ENCODE measurements around the gene MAPK10.
"Not testable (repeated sequence)": the region's sequence is repeated elsewhere in the genome, so short reads cannot be mapped to it uniquely, and the experiment has no call there.

The MAPK10 gene

GRCh38 chr4:86021671-86022070 lies 338.2 kb downstream of the MAPK10 start:
- not testable (repeated sequence) for DNase-seq

- DNase-seq, result no peak
Measured at GRCh38 chr4:86019906-86020305, 339.9 kb downstream of the MAPK10 start.

GRCh38 chr4:86019362-86019761 lies 340.5 kb downstream of the MAPK10 start:
- DNase-seq, result no peak

- DNase-seq, result no peak
Measured at GRCh38 chr4:86015412-86016350, 344.2 kb downstream of the MAPK10 start.

GRCh38 chr4:86014599-86014998 lies 345.3 kb downstream of the MAPK10 start:
- DNase-seq, result no peak

- DNase-seq, result no peak
Measured at GRCh38 chr4:86013621-86014020, 346.2 kb downstream of the MAPK10 start.

- DNase-seq, result peak; percentile 9 to 45
Measured at GRCh38 chr4:86011117-86011516, 348.7 kb downstream of the MAPK10 start.

- no peak for DNase-seq
Measured at GRCh38 chr4:86007042-86007441, 352.8 kb downstream of the MAPK10 start.

- DNase-seq, result no peak
Measured at GRCh38 chr4:86006057-86006456, 353.8 kb downstream of the MAPK10 start.

GRCh38 chr4:86004030-86004429 lies 355.8 kb downstream of the MAPK10 start:
- DNase-seq, result no peak

GRCh38 chr4:86001591-86001990 lies 358.3 kb downstream of the MAPK10 start:
- DNase-seq, result no peak

- DNase-seq, result no peak
Measured at GRCh38 chr4:85995361-85995760, 364.5 kb downstream of the MAPK10 start.

- no peak for DNase-seq
Measured at GRCh38 chr4:85994576-85994975, 365.3 kb downstream of the MAPK10 start.

GRCh38 chr4:85993641-85994040 lies 366.2 kb downstream of the MAPK10 start:
- no peak for DNase-seq

- DNase-seq, result no peak
Measured at GRCh38 chr4:85986266-85986665, 373.6 kb downstream of the MAPK10 start.

- DNase-seq, result no peak
Measured at GRCh38 chr4:85979276-85979675, 380.6 kb downstream of the MAPK10 start.

- DNase-seq, result no peak
Measured at GRCh38 chr4:85970535-85970934, 389.3 kb downstream of the MAPK10 start.

- peak in 1 of 2 experiments; percentile 71 for DNase-seq
Measured at GRCh38 chr4:85968945-85969819, 390.7 kb downstream of the MAPK10 start.

- no peak for DNase-seq
Measured at GRCh38 chr4:85967872-85968271, 392.0 kb downstream of the MAPK10 start.

GRCh38 chr4:85966373-85966772 lies 393.5 kb downstream of the MAPK10 start:
- DNase-seq, result no peak

GRCh38 chr4:85965529-85965928 lies 394.3 kb downstream of the MAPK10 start:
- no peak for DNase-seq

GRCh38 chr4:85965017-85965416 lies 394.8 kb downstream of the MAPK10 start:
- not testable (repeated sequence) for DNase-seq

- peak in 1 of 2 experiments; percentile 2 for DNase-seq
Measured at GRCh38 chr4:85964298-85964697, 395.6 kb downstream of the MAPK10 start.

- DNase-seq, result no peak
Measured at GRCh38 chr4:85963231-85963630, 396.6 kb downstream of the MAPK10 start.
